Lower leg skin (tissue), 3 donors: Measurements from ENCODE around the gene TAGLN.

Experiments used
- POLR2A ChIP-seq, 2 donors: fragments of 450-650 bp; IDR thresholded peaks; one replicate each; pipeline ENCODE4 v1.6.1; 2016 to 2017; ENCODE audit warnings: antibody characterized with exemption in 2 of 2, mild to moderate bottlenecking in 1 of 2, moderate library complexity in 1 of 2
- TF ChIP-seq, protein P1 (sequence below), 3 donors: fragments of 450-650 bp; IDR thresholded peaks; one replicate each; pipeline ENCODE4 v1.5.1; 2016; ENCODE audit warnings: antibody characterized with exemption in 3 of 3, mild to moderate bottlenecking in 3 of 3, moderate library complexity in 2 of 3

DNA sequence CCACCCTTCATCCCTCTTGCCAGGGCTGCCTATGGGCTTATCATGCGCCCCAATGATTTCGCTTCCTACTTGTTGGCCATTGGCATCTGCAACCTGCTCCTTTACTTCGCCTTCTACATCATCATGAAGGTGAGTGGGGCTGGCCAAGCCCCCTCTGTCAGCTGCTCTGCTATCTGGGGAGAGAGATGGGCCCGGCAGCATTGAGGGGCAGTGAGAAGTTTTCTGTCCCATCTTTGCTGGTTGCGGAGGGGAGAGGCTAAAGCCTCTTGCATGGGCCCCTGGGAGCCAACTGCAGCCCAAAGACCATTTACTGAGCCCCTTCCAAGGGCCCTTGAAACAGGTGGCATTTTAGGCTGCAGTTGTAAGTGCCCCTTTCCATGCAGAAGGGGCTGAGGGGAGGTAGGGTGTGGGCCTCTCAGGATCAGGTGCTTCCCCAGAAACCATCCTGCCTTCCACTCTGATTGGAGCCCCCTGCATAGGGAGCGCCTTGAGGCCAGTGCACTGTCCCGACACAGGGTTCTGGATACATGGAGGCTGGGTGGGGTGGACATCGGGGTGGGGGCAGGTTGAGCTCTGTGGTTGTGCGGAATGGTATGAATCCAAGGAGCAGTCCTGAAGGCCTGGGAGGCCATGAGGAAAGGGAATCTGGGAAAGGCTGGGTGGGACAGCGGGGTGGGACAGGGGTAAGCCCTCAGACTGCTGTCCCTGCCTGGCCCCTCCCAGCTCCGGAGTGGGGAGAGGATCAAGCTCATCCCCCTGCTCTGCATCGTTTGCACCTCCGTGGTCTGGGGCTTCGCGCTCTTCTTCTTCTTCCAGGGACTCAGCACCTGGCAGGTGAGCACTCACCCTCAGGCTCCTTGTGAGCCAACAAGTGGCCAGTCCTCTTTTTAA, 5.8 kb upstream of the TAGLN start:
- TF ChIP-seq, protein P1, sequence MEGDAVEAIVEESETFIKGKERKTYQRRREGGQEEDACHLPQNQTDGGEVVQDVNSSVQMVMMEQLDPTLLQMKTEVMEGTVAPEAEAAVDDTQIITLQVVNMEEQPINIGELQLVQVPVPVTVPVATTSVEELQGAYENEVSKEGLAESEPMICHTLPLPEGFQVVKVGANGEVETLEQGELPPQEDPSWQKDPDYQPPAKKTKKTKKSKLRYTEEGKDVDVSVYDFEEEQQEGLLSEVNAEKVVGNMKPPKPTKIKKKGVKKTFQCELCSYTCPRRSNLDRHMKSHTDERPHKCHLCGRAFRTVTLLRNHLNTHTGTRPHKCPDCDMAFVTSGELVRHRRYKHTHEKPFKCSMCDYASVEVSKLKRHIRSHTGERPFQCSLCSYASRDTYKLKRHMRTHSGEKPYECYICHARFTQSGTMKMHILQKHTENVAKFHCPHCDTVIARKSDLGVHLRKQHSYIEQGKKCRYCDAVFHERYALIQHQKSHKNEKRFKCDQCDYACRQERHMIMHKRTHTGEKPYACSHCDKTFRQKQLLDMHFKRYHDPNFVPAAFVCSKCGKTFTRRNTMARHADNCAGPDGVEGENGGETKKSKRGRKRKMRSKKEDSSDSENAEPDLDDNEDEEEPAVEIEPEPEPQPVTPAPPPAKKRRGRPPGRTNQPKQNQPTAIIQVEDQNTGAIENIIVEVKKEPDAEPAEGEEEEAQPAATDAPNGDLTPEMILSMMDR (IDR thresholded peaks at IDR 0.05), result no peak
- no peak for TF ChIP-seq POLR2A (IDR thresholded peaks at IDR 0.05)
